CD4-positive, alpha-beta T cell treated with Interleukin-6 for 4 hours (primary cell): Measurements from ENCODE around the gene ALDH3A1.

Experiments
- DNase-seq: peaks from one replicate; pipeline ENCODE4 v3.0.0-alpha.2; 2020; ENCODE audit warnings: mixed read lengths

Gene ALDH3A1

GRCh38 chr17:19718613-19719354 lies 29.3 kb downstream of the ALDH3A1 start:
- DNase-seq, result no peak

- DNase-seq, result no peak
These were observed 30.0 kb downstream of the ALDH3A1 start for GRCh38 chr17:19718041-19718612.

- DNase-seq, result no peak
These were observed 30.6 kb downstream of the ALDH3A1 start for GRCh38 chr17:19717411-19717908.

GRCh38 chr17:19717031-19717360 lies 31.1 kb downstream of the ALDH3A1 start:
- no peak for DNase-seq

- DNase-seq, result no peak
These were observed 31.7 kb downstream of the ALDH3A1 start, which contains the start of gene SLC47A2 for GRCh38 chr17:19716108-19717030. SLC47A2 (minus strand) TSS chr17:19716584; CDS start chr17:19716555, 29 bp downstream.

- no peak for DNase-seq
These were observed 33.3 kb downstream of the ALDH3A1 start for GRCh38 chr17:19714542-19715411.

- DNase-seq, result no peak
These were observed 34.2 kb downstream of the ALDH3A1 start for GRCh38 chr17:19713901-19714361.

GRCh38 chr17:19713462-19713861 lies 34.6 kb downstream of the ALDH3A1 start:
- no peak for DNase-seq

- no peak for DNase-seq
These were observed 35.6 kb downstream of the ALDH3A1 start for GRCh38 chr17:19712436-19713004.

- no peak for DNase-seq
These were observed 38.3 kb downstream of the ALDH3A1 start for GRCh38 chr17:19709841-19710240.

GRCh38 chr17:19708431-19709175 lies 39.5 kb downstream of the ALDH3A1 start:
- no peak for DNase-seq

GRCh38 chr17:19707728-19708221 lies 40.3 kb downstream of the ALDH3A1 start:
- DNase-seq, result no peak

GRCh38 chr17:19706791-19707727 lies 41.0 kb downstream of the ALDH3A1 start:
- no peak for DNase-seq

GRCh38 chr17:19705771-19706770 lies 42.0 kb downstream of the ALDH3A1 start:
- no peak for DNase-seq

- no peak for DNase-seq
These were observed 42.9 kb downstream of the ALDH3A1 start for GRCh38 chr17:19705201-19705600.

- DNase-seq, result no peak
These were observed 44.1 kb downstream of the ALDH3A1 start for GRCh38 chr17:19703828-19704613.

- no peak for DNase-seq
These were observed 44.8 kb downstream of the ALDH3A1 start for GRCh38 chr17:19703106-19703827.
